GM03348 (cell line): ENCODE measurements around the gene ARHGAP31.

Experiments used
- DNase-seq: peaks from one replicate; pipeline ENCODE4 v3.0.0; 2012; ENCODE audit warnings: low spot score

ARHGAP31 gene

DNA sequence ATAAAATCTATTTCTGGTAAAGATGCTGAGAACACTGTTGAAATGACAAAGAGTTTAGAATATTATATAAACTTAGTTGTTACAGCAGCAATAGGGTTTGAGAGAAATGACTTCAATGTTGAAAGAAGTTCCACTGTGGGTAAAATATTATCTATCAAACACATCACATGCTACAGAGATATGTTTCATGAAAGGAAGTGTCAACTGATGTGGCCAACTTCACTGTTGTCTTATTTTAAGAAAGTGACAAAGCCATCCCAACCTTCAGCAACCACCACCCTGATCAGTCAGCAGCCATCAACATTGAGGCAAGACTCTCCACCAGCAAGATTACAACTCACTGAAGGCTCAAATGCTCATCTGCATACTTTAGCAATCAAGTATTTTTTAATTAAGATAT lies 149.0 kb downstream of the ARHGAP31 start:
- DNase-seq = no peak

DNA sequence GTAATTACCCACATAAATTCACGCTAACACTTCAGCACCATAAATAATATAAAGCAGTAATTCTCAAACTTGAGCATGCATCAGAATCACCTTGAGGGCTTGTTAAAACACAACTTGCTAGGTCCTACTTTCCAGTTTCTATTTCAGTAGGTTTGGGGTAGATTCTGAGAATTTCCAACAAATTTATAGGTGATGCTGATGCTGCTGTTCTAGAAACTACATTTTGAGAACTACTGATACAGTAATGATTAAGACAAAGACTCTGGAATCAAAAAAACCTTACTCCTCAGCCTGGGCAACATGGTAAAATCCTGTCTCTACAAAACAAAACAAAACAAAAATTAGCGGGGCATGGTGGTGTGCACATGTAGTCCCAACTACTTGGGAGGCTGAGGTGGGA lies 150.4 kb downstream of the ARHGAP31 start:
- no peak for DNase-seq

DNA sequence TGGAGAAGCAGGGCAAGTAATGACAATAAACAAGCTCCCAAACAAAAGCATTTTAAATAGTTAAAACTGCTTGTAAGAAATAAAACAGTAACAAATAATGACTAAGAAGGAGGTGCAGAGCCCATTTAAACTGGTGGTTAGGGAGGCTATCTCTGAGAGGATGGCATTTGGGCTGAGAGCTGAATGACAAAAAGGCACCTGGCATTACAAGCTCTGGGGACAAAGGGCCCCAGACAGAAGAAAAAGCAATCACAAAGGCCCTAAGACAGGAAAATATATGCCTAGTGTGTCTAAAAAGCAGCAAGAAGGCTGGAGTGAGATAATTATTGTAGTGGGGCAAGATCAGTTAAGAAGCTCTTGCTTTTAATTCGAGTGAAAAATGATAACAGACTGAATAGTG lies 159.6 kb downstream of the ARHGAP31 start:
- no peak for DNase-seq

DNA sequence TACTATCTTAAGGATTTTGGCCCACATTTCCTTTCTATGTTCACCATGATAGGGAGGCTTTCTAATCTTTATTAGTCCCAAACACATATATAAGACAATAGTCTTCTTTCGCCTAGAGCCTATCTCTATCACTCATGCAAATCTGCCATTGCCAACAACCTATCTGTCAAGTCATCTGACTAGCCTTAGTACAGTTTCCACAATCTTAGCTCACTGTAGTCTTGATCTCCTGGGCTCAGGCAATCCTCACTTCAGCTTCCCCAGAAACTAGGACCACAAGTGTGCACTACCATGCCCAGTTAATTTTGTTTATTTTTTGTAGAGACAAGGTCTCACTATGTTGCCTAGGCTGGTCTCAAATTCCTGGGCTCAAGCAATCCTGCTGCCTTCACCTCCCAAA lies 162.3 kb downstream of the ARHGAP31 start:
- no peak for DNase-seq

DNA sequence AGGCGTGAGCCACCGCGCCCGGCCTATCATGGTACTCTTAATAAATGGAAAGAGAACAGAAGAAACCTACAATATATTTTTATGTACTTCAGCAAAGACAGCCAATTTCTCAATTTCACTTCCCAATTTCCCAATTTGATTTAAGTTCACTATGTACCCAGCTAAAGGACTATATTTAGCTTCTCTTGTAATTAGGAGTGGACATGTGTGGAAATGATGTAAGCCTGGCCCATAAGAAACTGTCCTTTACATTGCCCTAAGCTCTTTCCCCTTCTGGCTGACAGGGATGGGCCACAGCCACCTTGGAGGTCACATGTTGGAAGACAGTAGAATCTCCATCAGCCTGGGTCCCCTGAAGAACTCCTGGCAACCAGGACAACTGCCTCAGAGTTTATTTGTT lies 163.1 kb downstream of the ARHGAP31 start:
- no peak for DNase-seq

DNA sequence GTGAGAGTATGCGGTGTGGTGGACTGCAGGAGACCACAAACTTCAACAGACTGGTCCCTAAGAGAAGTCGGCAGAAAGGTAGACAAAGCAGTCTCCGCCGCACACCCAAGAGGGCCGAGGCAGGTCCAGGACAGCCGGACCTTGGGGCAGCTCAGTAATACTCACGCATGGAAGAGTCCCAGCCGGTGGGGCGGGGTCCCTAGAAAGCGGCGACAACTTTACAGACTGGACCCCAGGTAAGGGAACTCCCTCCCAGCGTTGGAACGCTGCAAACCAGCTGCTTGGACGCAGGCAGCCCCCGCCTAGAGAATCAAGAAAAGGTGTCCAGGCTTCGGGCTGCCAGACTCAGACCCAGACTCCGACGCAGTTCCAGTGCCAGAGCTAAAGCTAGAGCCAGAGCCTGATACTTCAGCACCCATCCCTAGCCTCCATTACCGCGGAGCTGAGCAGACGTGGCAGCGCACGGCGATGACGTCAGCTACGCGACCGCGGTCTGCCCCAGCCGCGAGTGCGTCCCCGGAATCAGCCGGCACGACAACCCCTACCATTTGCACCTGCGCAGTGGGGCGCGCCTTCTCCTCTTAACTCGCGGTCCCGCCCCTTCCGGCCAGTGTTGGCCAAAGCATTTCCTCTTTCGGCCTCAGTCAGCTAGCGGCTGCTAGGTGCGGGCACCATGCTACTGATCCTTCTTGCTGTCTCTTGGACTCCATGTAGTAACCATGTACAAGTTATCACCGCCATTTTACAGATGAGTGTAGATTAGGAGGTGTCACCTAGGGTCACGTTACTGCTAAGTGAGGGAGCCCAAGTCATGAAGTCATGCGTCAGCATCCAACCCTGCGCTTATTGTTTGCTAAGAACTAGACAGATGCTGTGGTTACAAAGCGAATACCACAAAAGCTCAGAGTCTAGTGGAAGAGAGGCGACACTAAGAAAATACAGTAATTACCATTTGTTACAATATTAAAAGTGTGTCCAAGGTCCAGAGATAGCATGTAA lies 169.3 kb downstream of the ARHGAP31 start, which contains the start of gene TMEM39A:
Gene TMEM39A, minus strand, starts transcription at position 445 of the 999 bp plus-strand sequence. CDS start 1,541 bp downstream, outside the sequence.
- peak; percentile 100 for DNase-seq

DNA sequence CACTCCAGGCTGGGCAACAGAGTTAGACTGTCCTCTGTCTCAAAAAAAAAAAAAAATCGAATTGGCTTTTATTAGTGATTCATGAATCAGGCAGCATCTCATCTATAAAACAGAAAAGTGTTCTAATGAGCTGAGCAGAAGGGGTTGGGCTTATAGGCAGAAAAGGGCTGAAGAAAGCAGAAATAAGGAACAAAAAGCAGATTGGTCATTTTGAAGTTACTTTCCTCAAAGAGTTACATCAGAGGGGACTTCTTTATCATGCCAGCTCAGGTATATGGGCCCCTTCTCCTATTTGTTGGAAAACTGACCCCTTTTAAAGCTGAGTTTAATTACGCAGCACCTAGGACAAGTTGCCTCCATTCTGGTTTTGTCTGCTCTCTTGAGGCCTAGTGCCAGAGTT lies 173.9 kb downstream of the ARHGAP31 start:
- no peak for DNase-seq

DNA sequence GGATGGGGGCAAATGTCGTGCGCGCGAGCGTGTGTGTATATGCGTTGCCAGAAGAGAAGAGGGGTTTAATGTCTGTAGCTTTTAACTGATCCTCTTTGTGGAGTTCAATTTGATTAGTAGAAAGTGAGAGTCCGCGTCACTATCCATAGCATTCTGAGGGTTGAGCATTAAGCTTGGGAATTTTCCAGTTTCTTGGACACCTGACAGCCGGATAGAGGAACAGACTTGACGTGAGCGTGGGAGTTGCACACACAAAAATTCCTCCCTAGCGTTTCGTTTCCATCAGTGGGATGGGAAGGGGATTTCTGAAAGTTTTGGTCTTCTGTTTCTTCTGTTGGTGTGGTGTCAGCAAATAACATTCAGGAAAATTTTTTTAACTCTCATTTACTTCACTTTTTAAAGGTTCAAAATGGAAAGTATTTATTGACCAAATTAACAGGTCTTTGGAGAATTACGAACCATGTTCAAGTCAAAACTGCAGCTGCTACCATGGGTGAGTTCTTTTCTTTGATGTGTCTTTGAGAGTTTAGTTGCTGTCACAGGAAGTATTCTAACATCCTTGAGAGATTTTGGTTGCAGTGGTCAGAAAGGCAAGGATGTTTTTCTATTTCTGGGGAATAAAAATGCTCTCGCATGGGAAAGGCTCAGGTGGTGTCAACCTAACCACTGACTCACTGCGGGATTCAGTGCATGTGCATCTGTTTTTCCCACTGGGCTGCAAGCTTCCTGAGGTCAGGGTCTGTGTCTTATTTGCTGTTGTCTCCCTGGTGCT lies 175.4 kb downstream of the ARHGAP31 start:
- DNase-seq = peak; percentile 21
